BE2C (cell line): ENCODE data around the gene SINHCAF.

Source experiments
- DNase-seq: peaks from one replicate; pipeline ENCODE4 v3.0.0-alpha.2; 2020
- H3K27me3 ChIP-seq: fragments of 250-450 bp; sonication (Bioruptor Pico); 2 replicates; pipeline ENCODE4 v1.5.1; 2020; ENCODE audit warnings: mild to moderate bottlenecking
- H3K36me3 ChIP-seq: fragments of 250-450 bp; sonication (Bioruptor Pico); 2 replicates; pipeline ENCODE4 v1.5.1; 2020; ENCODE audit warnings: mild to moderate bottlenecking
- H3K4me1 ChIP-seq: fragments of 250-450 bp; sonication (Bioruptor Pico); 2 replicates; pipeline ENCODE4 v1.5.1; 2020
- H3K4me3 ChIP-seq: 2 replicates; pipeline ENCODE4 v1.5.1; 2011; ENCODE audit warnings: low read depth, low read length
- H3K9me3 ChIP-seq: fragments of 250-450 bp; sonication (Bioruptor Pico); 2 replicates; pipeline ENCODE4 v1.5.1; 2020
- CTCF ChIP-seq: IDR thresholded peaks from 2 replicates; pipeline ENCODE4 v1.5.1; 2012; ENCODE audit warnings: mild to moderate bottlenecking, low read depth, low read length

SINHCAF gene

GRCh38 chr12:31298515-31298910, 27.4 kb downstream of the SINHCAF start:
- H3K4me1 ChIP-seq, result peaks cover 22% of the 10 kb centered on the region
- H3K9me3 ChIP-seq, result no peaks in the 10 kb centered on the region
- no peak for DNase-seq
- no peaks in the 10 kb centered on the region for H3K27me3 ChIP-seq
- TF ChIP-seq CTCF, result no peak
- peaks cover 83% of the 10 kb centered on the region for H3K36me3 ChIP-seq
- H3K4me3 ChIP-seq, result no peak overlapping the region

DNA sequence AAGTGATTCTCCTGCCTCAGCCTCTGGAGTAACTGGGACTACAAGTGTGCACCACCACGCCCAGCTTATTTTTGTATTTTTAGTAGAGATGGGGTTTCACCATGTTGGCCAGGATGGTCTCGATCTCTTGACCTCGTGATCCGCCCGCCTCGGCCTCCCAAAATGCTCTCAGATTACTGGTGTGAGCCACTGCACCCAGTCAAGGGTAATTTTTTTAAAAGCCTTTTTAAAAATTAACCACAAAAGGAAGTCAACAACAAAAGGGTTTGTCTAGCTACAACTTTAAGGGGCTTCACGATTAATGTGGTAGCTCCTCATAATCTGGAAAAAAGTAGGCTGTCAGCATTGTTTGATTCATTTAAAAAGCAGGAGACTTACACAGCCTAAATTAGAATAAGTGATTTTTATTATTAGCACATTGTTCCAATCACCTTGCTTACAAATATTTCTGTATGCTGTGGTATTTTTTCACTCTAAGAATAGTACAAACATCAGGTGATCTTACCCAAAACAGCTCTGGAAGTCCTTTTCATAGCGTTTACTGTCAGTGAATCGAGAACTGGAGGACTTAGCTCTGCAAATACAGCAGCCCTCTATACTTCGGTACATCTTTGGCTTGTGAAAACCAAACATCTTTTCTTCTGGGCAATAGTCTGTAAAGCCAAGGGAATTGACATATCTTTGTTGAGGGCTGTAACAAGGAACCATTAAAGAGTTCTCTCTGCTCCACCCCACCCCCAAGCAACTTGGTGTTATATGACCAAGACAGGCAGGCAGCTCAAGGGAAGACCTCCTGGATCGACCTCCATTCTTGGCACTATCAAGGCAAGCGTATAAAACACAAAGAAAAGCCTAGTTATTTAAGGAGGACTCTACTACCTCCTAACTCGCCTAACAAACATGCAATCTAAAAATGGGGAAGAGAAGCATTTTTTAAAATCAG, 28.1 kb downstream of the SINHCAF start:
- no peak for TF ChIP-seq CTCF
- no peak overlapping the region for H3K4me3 ChIP-seq

GRCh38 chr12:31289441-31289840, 36.5 kb downstream of the SINHCAF start:
- Histone ChIP-seq H3K4me3 (no peak overlapping the region), H3K9me3 (no peaks in the 10 kb centered on the region), H3K36me3 (peaks cover 97% of the 10 kb centered on the region), H3K27me3 (no peaks in the 10 kb centered on the region), H3K4me1 (no peaks in the 10 kb centered on the region)
- no peak for TF ChIP-seq CTCF
- DNase-seq, result no peak

More for the DNA sequence above, 28.1 kb downstream of the SINHCAF start:
- H3K27me3 ChIP-seq, result no peaks in the 10 kb centered on the region
- DNase-seq, result no peak
- peaks cover 83% of the 10 kb centered on the region for H3K36me3 ChIP-seq
- peaks cover 22% of the 10 kb centered on the region for H3K4me1 ChIP-seq
- no peaks in the 10 kb centered on the region for H3K9me3 ChIP-seq

GRCh38 chr12:31288381-31288780, 37.6 kb downstream of the SINHCAF start:
- Histone ChIP-seq H3K27me3 (no peaks in the 10 kb centered on the region), H3K4me1 (no peaks in the 10 kb centered on the region), H3K4me3 (no peak overlapping the region), H3K36me3 (peaks cover 97% of the 10 kb centered on the region), H3K9me3 (no peaks in the 10 kb centered on the region)
- no peak for TF ChIP-seq CTCF
- no peak for DNase-seq

DNA sequence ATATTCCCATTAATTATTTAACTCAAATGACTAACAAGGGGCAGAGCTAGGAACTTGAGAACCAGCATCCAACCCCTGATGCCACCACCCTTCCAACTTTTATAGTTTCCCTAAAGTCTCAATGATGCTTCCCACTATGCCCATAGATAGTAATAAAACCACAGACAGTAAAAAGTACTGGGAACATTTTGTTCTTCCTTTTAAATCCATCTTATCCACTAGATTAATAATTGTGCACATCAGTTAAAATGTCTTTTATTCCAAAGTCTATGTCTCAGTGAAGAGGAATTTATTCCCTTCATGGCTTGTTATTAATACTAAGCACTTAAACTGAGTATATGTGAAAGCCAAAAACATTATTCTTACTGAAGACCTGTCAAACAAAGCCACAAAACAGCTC, 45.8 kb downstream of the SINHCAF start:
- Histone ChIP-seq H3K27me3 (no peaks in the 10 kb centered on the region), H3K4me1 (no peaks in the 10 kb centered on the region), H3K9me3 (no peaks in the 10 kb centered on the region), H3K36me3 (peaks cover 70% of the 10 kb centered on the region), H3K4me3 (no peak overlapping the region)
- no peak for TF ChIP-seq CTCF
- no peak for DNase-seq

DNA sequence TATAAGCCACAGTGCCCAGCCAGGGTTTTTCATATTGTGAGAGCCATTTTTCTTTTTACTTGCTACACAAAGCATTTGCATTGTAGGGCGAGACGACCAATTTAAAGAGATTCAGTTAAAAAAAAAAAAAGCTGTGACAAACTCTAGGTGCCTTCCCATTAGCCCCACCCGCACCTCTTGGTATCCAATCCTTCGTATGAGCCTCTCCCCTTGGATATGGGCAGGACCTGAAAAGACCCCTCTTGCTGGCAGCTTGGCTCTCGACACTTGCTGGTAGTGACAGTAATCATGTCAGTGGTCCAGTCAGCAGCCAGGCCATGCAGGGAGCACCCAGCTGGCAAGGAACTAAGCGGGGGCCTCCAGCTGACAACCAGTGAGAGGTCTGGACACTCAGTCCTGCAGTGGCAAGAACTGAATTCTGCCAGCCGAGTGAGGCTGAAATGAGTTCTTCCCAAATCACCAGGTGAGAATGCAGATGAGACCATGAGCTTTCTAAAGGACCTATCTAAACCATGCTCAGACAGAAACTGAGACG, 46.5 kb downstream of the SINHCAF start:
- no peak for DNase-seq
- no peak for TF ChIP-seq CTCF
- H3K4me1 ChIP-seq, result no peaks in the 10 kb centered on the region
- no peak overlapping the region for H3K4me3 ChIP-seq
- no peaks in the 10 kb centered on the region for H3K9me3 ChIP-seq
- peaks cover 70% of the 10 kb centered on the region for H3K36me3 ChIP-seq
- no peaks in the 10 kb centered on the region for H3K27me3 ChIP-seq
